ENCODE results near the gene RORC.

Gene RORC

GRCh38 chr1:151803915-151804314 is 27.7 kb downstream of the RORC start:
- 89 to 96% methylated on average over 3 of the region's 3 CpGs for WGBS, 2 experiments (ENCODE audit: insufficient coverage in 2 of 2)
- no peak overlapping the region for H3K4me3 ChIP-seq (ENCODE audit: extremely low read depth, insufficient read depth, low read length, poor library complexity, severe bottlenecking)

GRCh38 chr1:151803164-151803563 is 28.4 kb downstream of the RORC start:
- H3K4me3 ChIP-seq (ENCODE audit: extremely low read depth, insufficient read depth, low read length, poor library complexity, severe bottlenecking), result no peak overlapping the region
- H3K4me1 ChIP-seq (ENCODE audit: control insufficient read depth, insufficient read depth, low read length, poor library complexity, severe bottlenecking), result peaks cover 9% of the 10 kb centered on the region
- no peaks in the 10 kb centered on the region for H3K36me3 ChIP-seq (ENCODE audit: control insufficient read depth, insufficient read depth, low read length)
- no peaks in the 10 kb centered on the region for H3K9me3 ChIP-seq (ENCODE audit: control insufficient read depth, low read length)
- no peak overlapping the region for H3K27ac ChIP-seq (ENCODE audit: low read depth, low read length, severe bottlenecking)

More at GRCh38 chr1:151803915-151804314, 27.7 kb downstream of the RORC start:
- H3K9me3 ChIP-seq (ENCODE audit: control insufficient read depth, low read length), result no peaks in the 10 kb centered on the region
- peaks cover 9% of the 10 kb centered on the region for H3K4me1 ChIP-seq (ENCODE audit: control insufficient read depth, insufficient read depth, low read length, poor library complexity, severe bottlenecking)
- H3K27ac ChIP-seq (ENCODE audit: low read depth, low read length, severe bottlenecking), result no peak overlapping the region
- H3K36me3 ChIP-seq (ENCODE audit: control insufficient read depth, insufficient read depth, low read length), result no peaks in the 10 kb centered on the region

GRCh38 chr1:151802372-151802771 is 29.2 kb downstream of the RORC start:
- no peak overlapping the region for H3K4me3 ChIP-seq (ENCODE audit: extremely low read depth, insufficient read depth, low read length, poor library complexity, severe bottlenecking)
- peaks cover 9% of the 10 kb centered on the region for H3K4me1 ChIP-seq (ENCODE audit: control insufficient read depth, insufficient read depth, low read length, poor library complexity, severe bottlenecking)
- H3K36me3 ChIP-seq (ENCODE audit: control insufficient read depth, insufficient read depth, low read length), result no peaks in the 10 kb centered on the region
- WGBS, 2 experiments (ENCODE audit: insufficient coverage in 2 of 2), result 88 to 96% methylated on average over 4 to 5 of the region's 5 CpGs
- H3K9me3 ChIP-seq (ENCODE audit: control insufficient read depth, low read length), result no peaks in the 10 kb centered on the region
- H3K27ac ChIP-seq (ENCODE audit: low read depth, low read length, severe bottlenecking), result no peak overlapping the region

DNA sequence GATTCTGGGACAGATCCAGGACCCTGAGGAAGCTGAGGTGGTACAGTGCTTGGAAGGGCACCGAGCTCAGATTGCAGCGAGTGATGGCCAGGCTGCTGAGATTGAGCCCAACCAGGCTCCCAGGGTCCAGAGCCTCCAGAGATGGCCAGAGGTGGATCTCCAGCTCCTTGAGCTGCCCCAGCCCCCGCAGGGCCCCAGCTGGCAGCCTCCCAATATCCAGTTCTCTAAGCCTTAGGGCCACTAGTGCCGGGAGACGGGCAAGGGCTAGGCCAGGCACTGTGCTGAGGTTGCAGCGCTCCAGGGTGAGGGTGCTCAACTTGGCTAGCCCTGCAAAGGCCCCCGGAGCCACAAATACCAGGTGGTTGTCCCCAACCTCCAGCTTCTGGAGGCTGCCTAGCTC is 29.8 kb downstream of the RORC start:
- no peak overlapping the region for H3K4me3 ChIP-seq (ENCODE audit: extremely low read depth, insufficient read depth, low read length, poor library complexity, severe bottlenecking)
- H3K4me1 ChIP-seq (ENCODE audit: control insufficient read depth, insufficient read depth, low read length, poor library complexity, severe bottlenecking), result peaks cover 9% of the 10 kb centered on the region
- H3K27ac ChIP-seq (ENCODE audit: low read depth, low read length, severe bottlenecking), result no peak overlapping the region
- H3K9me3 ChIP-seq (ENCODE audit: control insufficient read depth, low read length), result no peaks in the 10 kb centered on the region
- H3K36me3 ChIP-seq (ENCODE audit: control insufficient read depth, insufficient read depth, low read length), result no peaks in the 10 kb centered on the region
- WGBS, 2 experiments (ENCODE audit: insufficient coverage in 2 of 2), result 96 to 98% methylated on average over 6 to 7 of the region's 7 CpGs

DNA sequence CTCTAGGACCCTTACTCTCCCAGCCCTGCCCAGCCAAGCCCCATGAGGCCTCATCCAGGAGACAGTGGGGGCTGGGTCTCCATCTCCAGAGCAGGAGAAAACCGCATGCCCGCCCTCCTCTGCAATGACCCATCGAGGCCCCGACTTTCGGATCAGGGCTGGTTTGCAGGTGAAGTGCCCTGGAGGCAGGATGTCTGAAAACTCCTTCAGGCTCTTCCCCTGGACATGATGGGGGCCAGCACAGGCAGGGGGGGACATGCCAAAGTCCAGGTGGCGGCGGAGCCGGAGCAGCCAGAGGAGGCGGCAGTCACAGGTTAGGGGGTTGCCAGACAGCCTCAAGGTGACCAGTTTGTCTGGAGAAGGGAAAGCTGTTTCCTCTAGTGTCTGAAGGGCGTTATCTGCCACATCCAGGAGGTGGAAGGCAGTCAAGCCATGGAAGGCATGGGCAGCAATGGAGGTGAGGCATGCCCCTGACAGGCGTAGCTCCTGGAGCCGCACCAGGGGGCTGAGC is 30.2 kb downstream of the RORC start:
- H3K4me3 ChIP-seq (ENCODE audit: extremely low read depth, insufficient read depth, low read length, poor library complexity, severe bottlenecking), result no peak overlapping the region
- H3K36me3 ChIP-seq (ENCODE audit: control insufficient read depth, insufficient read depth, low read length), result no peaks in the 10 kb centered on the region
- 98 to 99% methylated on average over 10 to 12 of the region's 12 CpGs for WGBS, 2 experiments (ENCODE audit: insufficient coverage in 2 of 2)
- peaks cover 9% of the 10 kb centered on the region for H3K4me1 ChIP-seq (ENCODE audit: control insufficient read depth, insufficient read depth, low read length, poor library complexity, severe bottlenecking)
- no peak overlapping the region for H3K27ac ChIP-seq (ENCODE audit: low read depth, low read length, severe bottlenecking)
- no peaks in the 10 kb centered on the region for H3K9me3 ChIP-seq (ENCODE audit: control insufficient read depth, low read length)

- no peak overlapping the region for H3K4me3 ChIP-seq (ENCODE audit: extremely low read depth, insufficient read depth, low read length, poor library complexity, severe bottlenecking)
- no peaks in the 10 kb centered on the region for H3K36me3 ChIP-seq (ENCODE audit: control insufficient read depth, insufficient read depth, low read length)
- H3K27ac ChIP-seq (ENCODE audit: low read depth, low read length, severe bottlenecking), result no peak overlapping the region
- 89 to 93% methylated on average over 5 to 7 of the region's 8 CpGs for WGBS, 2 experiments (ENCODE audit: insufficient coverage in 2 of 2)
- no peaks in the 10 kb centered on the region for H3K9me3 ChIP-seq (ENCODE audit: control insufficient read depth, low read length)
- peaks cover 9% of the 10 kb centered on the region for H3K4me1 ChIP-seq (ENCODE audit: control insufficient read depth, insufficient read depth, low read length, poor library complexity, severe bottlenecking)
Observed at GRCh38 chr1:151800830-151801229, 30.8 kb downstream of the RORC start.

GRCh38 chr1:151799179-151800022 is 32.2 kb downstream of the RORC start:
- 49 to 66% methylated on average over 6 to 8 of the region's 9 CpGs for WGBS, 2 experiments (ENCODE audit: insufficient coverage in 2 of 2)
- no peak overlapping the region for H3K27ac ChIP-seq (ENCODE audit: low read depth, low read length, severe bottlenecking)
- no peaks in the 10 kb centered on the region for H3K9me3 ChIP-seq (ENCODE audit: control insufficient read depth, low read length)
- H3K4me3 ChIP-seq (ENCODE audit: extremely low read depth, insufficient read depth, low read length, poor library complexity, severe bottlenecking), result no peak overlapping the region
- peaks cover 9% of the 10 kb centered on the region for H3K4me1 ChIP-seq (ENCODE audit: control insufficient read depth, insufficient read depth, low read length, poor library complexity, severe bottlenecking)
- H3K36me3 ChIP-seq (ENCODE audit: control insufficient read depth, insufficient read depth, low read length), result no peaks in the 10 kb centered on the region

DNA sequence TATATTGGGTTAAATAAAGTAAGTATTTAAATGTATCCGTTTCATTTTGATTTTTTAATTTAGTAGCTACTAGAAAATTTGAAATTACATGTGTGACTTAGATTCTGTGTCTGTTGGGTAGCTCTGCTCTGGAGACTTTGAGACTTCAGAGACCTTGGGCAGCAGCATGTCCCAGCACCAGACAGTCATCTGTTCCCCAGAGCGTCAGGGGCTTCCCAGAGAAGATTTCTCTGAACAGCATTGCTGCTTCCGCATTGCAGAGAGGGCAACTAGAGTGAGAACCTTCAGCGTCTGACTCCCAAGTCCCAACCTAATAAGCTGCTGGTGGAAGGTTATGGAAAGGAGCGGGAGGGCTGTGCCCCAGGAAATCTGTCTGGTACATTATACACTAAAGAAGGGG is 33.0 kb downstream of the RORC start:
- Histone ChIP-seq H3K4me3 (ENCODE audit: extremely low read depth, insufficient read depth, low read length, poor library complexity, severe bottlenecking) (no peak overlapping the region), H3K9me3 (ENCODE audit: control insufficient read depth, low read length) (no peaks in the 10 kb centered on the region)
- WGBS, 2 experiments (ENCODE audit: insufficient coverage in 2 of 2), result 83 to 100% methylated on average over 2 of the region's 5 CpGs

GRCh38 chr1:151790940-151791651 is 40.5 kb downstream of the RORC start:
- Histone ChIP-seq H3K9me3 (ENCODE audit: control insufficient read depth, low read length) (no peaks in the 10 kb centered on the region), H3K36me3 (ENCODE audit: control insufficient read depth, insufficient read depth, low read length) (no peaks in the 10 kb centered on the region), H3K4me1 (ENCODE audit: control insufficient read depth, insufficient read depth, low read length, poor library complexity, severe bottlenecking) (no peaks in the 10 kb centered on the region), H3K27ac (ENCODE audit: low read depth, low read length, severe bottlenecking) (peak overlapping the region; percentile 73), H3K4me3 (ENCODE audit: extremely low read depth, insufficient read depth, low read length, poor library complexity, severe bottlenecking) (peak overlapping the region; percentile 77)
- 0 to 2% methylated on average over 23 to 28 of the region's 52 CpGs for WGBS, 2 experiments (ENCODE audit: insufficient coverage in 2 of 2)

More for the DNA sequence above, 33.0 kb downstream of the RORC start:
- Histone ChIP-seq H3K36me3 (ENCODE audit: control insufficient read depth, insufficient read depth, low read length) (no peaks in the 10 kb centered on the region), H3K4me1 (ENCODE audit: control insufficient read depth, insufficient read depth, low read length, poor library complexity, severe bottlenecking) (peaks cover 9% of the 10 kb centered on the region), H3K27ac (ENCODE audit: low read depth, low read length, severe bottlenecking) (no peak overlapping the region)

DNA sequence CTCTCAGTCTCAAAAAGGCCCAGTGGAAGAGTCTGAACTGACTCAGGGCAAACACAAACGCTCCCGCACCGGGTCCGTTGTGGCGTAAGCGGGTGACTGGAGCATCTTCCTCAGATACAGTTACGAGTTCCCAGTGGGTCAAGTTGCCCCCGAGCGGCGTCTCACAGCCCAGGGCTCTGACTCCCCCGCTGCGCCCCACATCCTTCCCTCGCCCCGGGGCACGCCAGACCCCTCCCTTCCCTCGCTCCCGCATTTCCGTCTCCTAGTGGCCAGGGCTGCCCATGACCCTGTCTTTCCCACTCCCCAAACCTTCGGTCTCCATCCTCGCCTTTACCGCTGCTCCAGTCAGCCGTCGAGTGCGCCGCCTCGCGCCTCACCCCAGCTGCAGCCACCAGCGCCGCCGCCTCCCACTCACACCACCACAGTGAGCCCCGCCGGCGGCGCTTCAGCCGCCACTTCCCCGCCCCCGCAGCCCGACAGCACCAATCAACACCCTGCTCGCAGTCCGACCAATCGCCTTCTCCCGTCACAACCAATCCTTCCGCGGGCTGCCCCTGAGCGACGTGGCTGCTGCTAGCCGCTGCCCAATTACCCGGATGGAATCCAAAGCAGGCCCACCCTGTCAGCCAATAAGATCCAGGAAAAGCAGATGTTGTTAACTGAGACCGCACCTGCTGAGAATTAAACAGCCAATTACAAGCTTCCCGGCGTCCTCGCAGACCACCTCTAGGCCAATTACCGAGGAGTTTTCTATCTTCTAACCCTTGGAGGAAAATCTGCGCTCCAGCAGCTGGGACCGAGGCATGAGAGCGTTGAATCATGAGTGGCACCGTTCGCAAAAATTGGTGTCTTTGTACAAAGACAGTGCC is 41.3 kb downstream of the RORC start, which contains the start of gene TDRKH:
Gene TDRKH (minus strand): TSS at position 430 of the 869 bp plus-strand sequence. CDS start 7,478 bp downstream, outside the sequence.
- Histone ChIP-seq H3K9me3 (ENCODE audit: control insufficient read depth, low read length) (no peaks in the 10 kb centered on the region), H3K27ac (ENCODE audit: low read depth, low read length, severe bottlenecking) (peak within 1 kb of the TSS; percentile 73), H3K36me3 (ENCODE audit: control insufficient read depth, insufficient read depth, low read length) (no peaks in the 10 kb centered on the region), H3K4me3 (ENCODE audit: extremely low read depth, insufficient read depth, low read length, poor library complexity, severe bottlenecking) (peak within 1 kb of the TSS; percentile 77), H3K4me1 (ENCODE audit: control insufficient read depth, insufficient read depth, low read length, poor library complexity, severe bottlenecking) (no peaks in the 10 kb centered on the region)
- WGBS, 2 experiments (ENCODE audit: insufficient coverage in 2 of 2), result 0% methylated on average over 40 to 55 of the region's 58 CpGs
